DOHH2 (cell line): ENCODE results near the gene UBE2G2.

Experiments
- H3F3A ChIP-seq: fragments of 200-600 bp; sonication (generic), shearing (Covaris generic); 2 replicates; pipeline ENCODE4 v1.6.0; 2016; ENCODE audit warnings: antibody characterized with exemption, mild to moderate bottlenecking; ENCODE audit not compliant: control insufficient read depth, insufficient read depth
- H3K27ac ChIP-seq: fragments of 200-600 bp; sonication (generic); 2 replicates; pipeline ENCODE4 v1.5.1; 2014; ENCODE audit warnings: low read depth, mild to moderate bottlenecking, low read length, moderate library complexity
- H3K27me3 ChIP-seq: fragments of 200-600 bp; sonication (generic); 2 replicates; pipeline ENCODE4 v1.6.1; 2014; ENCODE audit warnings: mild to moderate bottlenecking, low read length, mixed read lengths; ENCODE audit not compliant: control insufficient read depth
- H3K36me3 ChIP-seq: fragments of 200-600 bp; sonication (generic); 2 replicates; pipeline ENCODE4 v1.6.1; 2014; ENCODE audit warnings: mild to moderate bottlenecking, low read length, moderate library complexity, mixed read lengths; ENCODE audit not compliant: control insufficient read depth
- H3K4me1 ChIP-seq: fragments of 200-600 bp; sonication (generic); 2 replicates; pipeline ENCODE4 v1.6.1; 2014; ENCODE audit warnings: mild to moderate bottlenecking, low read length, mixed read lengths; ENCODE audit not compliant: control insufficient read depth
- H3K4me2 ChIP-seq: fragments of 200-600 bp; sonication (generic); 2 replicates; pipeline ENCODE4 v1.6.0; 2014; ENCODE audit warnings: mild to moderate bottlenecking, low read length, moderate library complexity
- H3K4me3 ChIP-seq: fragments of 200-600 bp; sonication (generic); 2 replicates; pipeline ENCODE4 v1.5.1; 2014; ENCODE audit warnings: mild to moderate bottlenecking, low read length, mixed read lengths
- H3K79me2 ChIP-seq: fragments of 200-600 bp; sonication (generic); 2 replicates; pipeline ENCODE4 v1.6.1; 2014; ENCODE audit warnings: mild to moderate bottlenecking, low read length, mixed read lengths; ENCODE audit not compliant: control insufficient read depth
- H3K9me2 ChIP-seq: fragments of 200-600 bp; sonication (generic); replicated peaks from 2 replicates; pipeline ENCODE4 v1.6.1; 2014; ENCODE audit warnings: mild to moderate bottlenecking, low read length, mixed read lengths; ENCODE audit not compliant: control insufficient read depth
- H3K9me3 ChIP-seq: fragments of 200-600 bp; sonication (generic); 2 replicates; pipeline ENCODE4 v1.6.1; 2014; ENCODE audit warnings: antibody characterized with exemption, low read length, mixed read lengths; ENCODE audit not compliant: control insufficient read depth, insufficient read depth
- H4K20me1 ChIP-seq: fragments of 200-600 bp; sonication (generic); 2 replicates; pipeline ENCODE4 v1.6.0; 2014; ENCODE audit warnings: low read depth, mild to moderate bottlenecking, antibody characterized with exemption, low read length, moderate library complexity; ENCODE audit not compliant: control insufficient read depth, insufficient read depth
- EZH2phosphoT487 ChIP-seq: fragments of 200-600 bp; sonication (generic); IDR thresholded peaks from 2 replicates; pipeline ENCODE4 v1.6.1; 2017; ENCODE audit warnings: borderline replicate concordance, mild to moderate bottlenecking, antibody characterized with exemption, low read length, moderate library complexity, mixed read lengths
- TF ChIP-seq, protein P1 (sequence below): fragments of 200-600 bp; sonication (generic); IDR thresholded peaks from one replicate; pipeline ENCODE4 v1.5.1; 2014; ENCODE audit warnings: antibody characterized with exemption, mild to moderate bottlenecking, low read depth, low read length; ENCODE audit not compliant: poor library complexity, severe bottlenecking

The UBE2G2 gene

DNA sequence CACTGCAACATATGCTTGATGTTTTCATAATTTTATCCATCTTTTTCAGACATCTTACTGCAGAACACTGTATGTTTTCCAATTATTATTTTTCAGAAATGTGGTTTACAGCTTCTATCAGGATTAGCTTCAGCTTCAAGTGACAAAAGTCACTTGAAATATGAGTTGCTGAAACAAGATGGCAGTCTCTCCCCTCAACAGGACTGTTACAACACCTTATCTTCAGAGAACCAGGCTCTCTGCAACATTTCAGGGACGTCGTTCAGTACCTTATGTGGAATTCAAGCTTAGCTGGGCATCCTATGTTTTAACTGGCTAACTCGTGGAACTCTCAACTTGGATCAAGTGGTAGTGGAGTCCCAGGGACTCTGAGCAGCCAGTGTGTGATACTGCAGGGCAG is 2.0 kb upstream of the UBE2G2 start:
- Histone ChIP-seq H3K4me3 (no peak overlapping the region), H3K79me2 (peaks cover 47% of the 10 kb centered on the region), H3K27ac (no peak overlapping the region), H3K36me3 (peaks cover 75% of the 10 kb centered on the region), H4K20me1 (peaks cover 21% of the 10 kb centered on the region), H3K9me3 (no peaks in the 10 kb centered on the region), H3K4me2 (no peak overlapping the region), H3K9me2 (no peaks in the 10 kb centered on the region), H3K4me1 (peaks cover 26% of the 10 kb centered on the region), H3F3A (peaks cover 5% of the 10 kb centered on the region; the same call in 1 of the 2 replicates), H3K27me3 (no peaks in the 10 kb centered on the region)
- TF ChIP-seq EZH2phosphoT487: no peak
- TF ChIP-seq, protein P1, sequence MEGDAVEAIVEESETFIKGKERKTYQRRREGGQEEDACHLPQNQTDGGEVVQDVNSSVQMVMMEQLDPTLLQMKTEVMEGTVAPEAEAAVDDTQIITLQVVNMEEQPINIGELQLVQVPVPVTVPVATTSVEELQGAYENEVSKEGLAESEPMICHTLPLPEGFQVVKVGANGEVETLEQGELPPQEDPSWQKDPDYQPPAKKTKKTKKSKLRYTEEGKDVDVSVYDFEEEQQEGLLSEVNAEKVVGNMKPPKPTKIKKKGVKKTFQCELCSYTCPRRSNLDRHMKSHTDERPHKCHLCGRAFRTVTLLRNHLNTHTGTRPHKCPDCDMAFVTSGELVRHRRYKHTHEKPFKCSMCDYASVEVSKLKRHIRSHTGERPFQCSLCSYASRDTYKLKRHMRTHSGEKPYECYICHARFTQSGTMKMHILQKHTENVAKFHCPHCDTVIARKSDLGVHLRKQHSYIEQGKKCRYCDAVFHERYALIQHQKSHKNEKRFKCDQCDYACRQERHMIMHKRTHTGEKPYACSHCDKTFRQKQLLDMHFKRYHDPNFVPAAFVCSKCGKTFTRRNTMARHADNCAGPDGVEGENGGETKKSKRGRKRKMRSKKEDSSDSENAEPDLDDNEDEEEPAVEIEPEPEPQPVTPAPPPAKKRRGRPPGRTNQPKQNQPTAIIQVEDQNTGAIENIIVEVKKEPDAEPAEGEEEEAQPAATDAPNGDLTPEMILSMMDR: no peak

DNA sequence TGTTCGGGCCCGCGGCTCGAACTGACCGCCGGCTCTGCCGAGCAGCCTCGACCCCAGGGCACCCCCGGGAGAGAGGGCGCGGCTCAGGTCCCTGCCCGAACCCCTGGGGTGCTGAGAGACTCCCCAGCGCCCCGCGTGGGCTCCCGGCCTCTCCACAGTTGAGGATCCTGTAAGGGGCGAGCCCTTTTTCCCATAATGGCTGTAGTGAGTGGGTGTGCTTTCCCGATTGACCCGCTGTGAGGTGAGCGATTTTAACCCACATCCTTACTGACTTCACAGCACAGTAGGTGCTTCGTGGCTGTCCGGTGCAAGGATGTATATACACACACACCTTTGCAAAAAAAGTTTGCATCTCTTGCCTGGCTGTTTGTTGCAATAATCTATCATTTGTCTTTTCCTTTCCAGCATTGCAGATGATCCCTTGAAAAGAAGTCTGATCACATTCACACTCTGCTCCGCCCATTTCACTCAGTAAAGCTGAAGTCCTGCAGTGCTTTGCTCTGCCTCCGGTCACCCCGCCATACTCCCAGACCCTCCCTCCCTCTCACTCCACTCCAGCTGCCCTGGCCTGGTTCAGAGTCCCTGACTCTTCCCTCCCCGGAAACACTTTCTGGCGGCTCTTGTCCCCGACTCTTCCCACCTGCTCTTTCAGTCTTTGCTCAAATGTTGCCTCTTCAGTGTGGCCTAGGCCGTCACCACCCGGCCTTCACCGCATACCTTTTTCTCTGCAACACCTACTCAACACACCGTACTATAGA is 955 bp upstream of the UBE2G2 start:
- peaks cover 58% of the 10 kb centered on the region for H3K79me2 ChIP-seq
- peaks cover 31% of the 10 kb centered on the region for H3K4me1 ChIP-seq
- peaks cover 21% of the 10 kb centered on the region for H4K20me1 ChIP-seq
- H3K9me2 ChIP-seq: no peaks in the 10 kb centered on the region
- no peaks in the 10 kb centered on the region for H3K9me3 ChIP-seq
- H3K27ac ChIP-seq: peak overlapping the region; percentile 60
- peak overlapping the region; percentile 97 for H3K4me3 ChIP-seq
- H3K4me2 ChIP-seq: peak overlapping the region; percentile 55
- H3F3A ChIP-seq: peaks cover 5% of the 10 kb centered on the region; the same call in 1 of the 2 replicates
- peaks cover 82% of the 10 kb centered on the region for H3K36me3 ChIP-seq
- TF ChIP-seq, protein P1: peak; percentile 47
- TF ChIP-seq EZH2phosphoT487: no peak
- H3K27me3 ChIP-seq: no peaks in the 10 kb centered on the region

DNA sequence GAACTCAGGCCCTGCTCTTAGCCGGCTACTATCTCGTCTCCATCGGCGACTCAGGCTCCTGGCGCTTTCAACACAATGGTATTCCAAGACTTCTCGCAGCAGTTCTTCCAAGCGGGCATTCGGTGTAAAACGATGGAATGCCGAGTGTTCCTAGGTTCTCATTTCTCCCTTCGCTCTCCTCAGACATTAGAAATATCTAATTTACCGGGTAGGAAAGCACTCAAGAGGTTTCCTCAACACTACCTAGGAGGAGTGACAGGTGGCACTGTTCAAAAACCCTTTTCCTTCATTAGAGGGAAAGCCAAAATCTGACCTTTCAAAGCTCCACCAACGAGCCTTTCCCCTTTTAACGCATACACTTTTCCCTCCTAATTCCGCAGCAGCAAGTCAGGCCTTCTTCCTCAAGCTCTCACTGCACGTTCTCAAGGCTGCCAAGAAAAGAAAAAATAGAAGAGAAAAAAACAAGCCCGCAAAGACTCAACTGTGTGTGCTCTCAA is 601 bp downstream of the UBE2G2 start:
- peaks cover 85% of the 10 kb centered on the region for H3K36me3 ChIP-seq
- H3K4me1 ChIP-seq: peaks cover 31% of the 10 kb centered on the region
- H4K20me1 ChIP-seq: peaks cover 31% of the 10 kb centered on the region
- peaks cover 74% of the 10 kb centered on the region for H3K79me2 ChIP-seq
- peak overlapping the region; percentile 97 for H3K4me3 ChIP-seq
- H3K9me3 ChIP-seq: no peaks in the 10 kb centered on the region
- H3K27ac ChIP-seq: peak overlapping the region; percentile 49
- peaks cover 8% of the 10 kb centered on the region; the same call in 1 of the 2 replicates for H3F3A ChIP-seq
- no peaks in the 10 kb centered on the region for H3K27me3 ChIP-seq
- H3K9me2 ChIP-seq: no peaks in the 10 kb centered on the region
- TF ChIP-seq, protein P1: peak; percentile 54
- no peak for TF ChIP-seq EZH2phosphoT487
- H3K4me2 ChIP-seq: peak overlapping the region; percentile 55
